GM13976 (cell line): ENCODE measurements around the gene TPBGL.

ENCODE experiments used
- DNase-seq: peaks from one replicate; pipeline ENCODE4 v3.0.0; 2012; ENCODE audit warnings: low spot score
- CTCF ChIP-seq: IDR thresholded peaks from 2 replicates; pipeline ENCODE4 v1.5.1; 2012; ENCODE audit warnings: borderline replicate concordance, mild to moderate bottlenecking; ENCODE audit not compliant: insufficient read depth; ENCODE audit errors: extremely low read depth, missing control alignments, control extremely low read depth
- in situ Hi-C: fragments of 300-500 bp; cut with MboI; formaldehyde crosslinking; loops from one replicate; pipeline ENCODE4 v1.12.0; 2022; ENCODE audit warnings: low sequenced_read_pairs, mixed read lengths, inconsistent platforms; ENCODE audit not compliant: unreplicated experiment

Gene TPBGL

GRCh38 chr11:75240311-75241035, at the start of gene TPBGL:
Gene TPBGL (plus strand): TSS chr11:75240774. CDS start chr11:75241050, 276 bp downstream.
- no peak for TF ChIP-seq CTCF
- in situ Hi-C loops: loop anchor here (10.0 kb wide), 1 partner anchor 216 kb away; no protein-coding TSS in a partner anchor
- no peak for DNase-seq

GRCh38 chr11:75191330-75191717, 49.2 kb upstream of the TPBGL start:
- no peak for DNase-seq
- TF ChIP-seq CTCF: no peak

GRCh38 chr11:75193271-75193670, 47.3 kb upstream of the TPBGL start:
- in situ Hi-C loops: no loop called here
- no peak for DNase-seq
- no peak for TF ChIP-seq CTCF

More at GRCh38 chr11:75191330-75191717, 49.2 kb upstream of the TPBGL start:
- in situ Hi-C loops: no loop called here

GRCh38 chr11:75193711-75194110, 46.9 kb upstream of the TPBGL start:
- no peak for TF ChIP-seq CTCF
- DNase-seq: no peak
- in situ Hi-C loops: no loop called here

GRCh38 chr11:75194147-75194546, 46.4 kb upstream of the TPBGL start:
- in situ Hi-C loops: no loop called here
- TF ChIP-seq CTCF: no peak
- no peak for DNase-seq

- no peak for TF ChIP-seq CTCF
- in situ Hi-C loops: no loop called here
- DNase-seq: no peak
Measured at GRCh38 chr11:75195167-75195962, 45.2 kb upstream of the TPBGL start.
